ENCODE measurements around the gene DNAJC1.

The DNAJC1 gene

GRCh38 chr10:22003177-22003963 lies at the start of gene DNAJC1:
TSS of gene DNAJC1 (minus strand) at chr10:22003730. CDS start at chr10:22003434, 296 bp downstream.
- Histone ChIP-seq H3F3A (ENCODE audit: insufficient read depth, low read length) (no peaks in the 10 kb centered on the region), H3K9me3 (ENCODE audit: low read length) (no peaks in the 10 kb centered on the region), H3K9ac (ENCODE audit: low read length) (peak within 1 kb of the TSS; percentile 60), H3K9me2 (ENCODE audit: low read depth, low read length) (no peaks in the 10 kb centered on the region), H3K79me2 (ENCODE audit: insufficient read depth, low read length) (no peaks in the 10 kb centered on the region), H3K4me1 (ENCODE audit: insufficient read depth, low read length, severe bottlenecking) (peaks cover 17% of the 10 kb centered on the region), H2AFZ (ENCODE audit: low read length) (peak within 1 kb of the TSS; percentile 95), H3K4me2 (ENCODE audit: low read length) (peak within 1 kb of the TSS; percentile 82), H3K36me3 (ENCODE audit: insufficient read depth, low read length) (no peaks in the 10 kb centered on the region), H3K27me3 (ENCODE audit: insufficient read depth, low read length) (no peaks in the 10 kb centered on the region), H3K4me3 (ENCODE audit: low read depth, low read length, poor library complexity, severe bottlenecking) (peak within 1 kb of the TSS; percentile 71), H4K20me1 (ENCODE audit: insufficient read depth, low read length) (no peaks in the 10 kb centered on the region), H3K27ac (ENCODE audit: low read depth, low read length, poor library complexity, severe bottlenecking) (no peak within 1 kb of the TSS)
- 0 out of 2 replicates have a peak, but pooled peaks have one; percentile 9 for TF ChIP-seq CTCF (IDR thresholded peaks at IDR 0.05; ENCODE audit: low read length)
- TF ChIP-seq EZH2 (IDR thresholded peaks at IDR 0.05; ENCODE audit: borderline replicate concordance, low read length) = no peak

- Histone ChIP-seq H3K4me2 (ENCODE audit: low read length) (no peak overlapping the region), H3K79me2 (ENCODE audit: insufficient read depth, low read length) (no peaks in the 10 kb centered on the region), H2AFZ (ENCODE audit: low read length) (no peak overlapping the region)
These were observed 49.5 kb upstream of the DNAJC1 start for GRCh38 chr10:22053048-22053447.

GRCh38 chr10:22049635-22050034 lies 46.1 kb upstream of the DNAJC1 start:
- 0 out of 2 replicates have a peak, but pooled peaks cover 2% of the 10 kb centered on the region for H3K9me3 ChIP-seq (ENCODE audit: low read length)
- H3K4me1 ChIP-seq (ENCODE audit: insufficient read depth, low read length, severe bottlenecking) = no peaks in the 10 kb centered on the region
- H3K4me2 ChIP-seq (ENCODE audit: low read length) = no peak overlapping the region
- no peak overlapping the region for H3K27ac ChIP-seq (ENCODE audit: low read depth, low read length, poor library complexity, severe bottlenecking)
- H4K20me1 ChIP-seq (ENCODE audit: insufficient read depth, low read length) = no peaks in the 10 kb centered on the region
- H3K4me3 ChIP-seq (ENCODE audit: low read depth, low read length, poor library complexity, severe bottlenecking) = no peak overlapping the region
- no peaks in the 10 kb centered on the region for H3K36me3 ChIP-seq (ENCODE audit: insufficient read depth, low read length)
- no peaks in the 10 kb centered on the region for H3K79me2 ChIP-seq (ENCODE audit: insufficient read depth, low read length)
- no peak overlapping the region for H2AFZ ChIP-seq (ENCODE audit: low read length)
- H3K27me3 ChIP-seq (ENCODE audit: insufficient read depth, low read length) = no peaks in the 10 kb centered on the region
- no peaks in the 10 kb centered on the region for H3F3A ChIP-seq (ENCODE audit: insufficient read depth, low read length)
- no peak overlapping the region for H3K9ac ChIP-seq (ENCODE audit: low read length)
- TF ChIP-seq CTCF (IDR thresholded peaks at IDR 0.05; ENCODE audit: low read length) = no peak
- TF ChIP-seq EZH2 (IDR thresholded peaks at IDR 0.05; ENCODE audit: borderline replicate concordance, low read length) = no peak
- H3K9me2 ChIP-seq (ENCODE audit: low read depth, low read length) = no peaks in the 10 kb centered on the region

More at GRCh38 chr10:22053048-22053447, 49.5 kb upstream of the DNAJC1 start:
- H3F3A ChIP-seq (ENCODE audit: insufficient read depth, low read length) = no peaks in the 10 kb centered on the region
- H3K9me2 ChIP-seq (ENCODE audit: low read depth, low read length) = no peaks in the 10 kb centered on the region
- H3K9ac ChIP-seq (ENCODE audit: low read length) = no peak overlapping the region
- 0 out of 2 replicates have a peak, but pooled peaks cover 2% of the 10 kb centered on the region for H3K9me3 ChIP-seq (ENCODE audit: low read length)
- TF ChIP-seq EZH2 (IDR thresholded peaks at IDR 0.05; ENCODE audit: borderline replicate concordance, low read length) = no peak
- no peak for TF ChIP-seq CTCF (IDR thresholded peaks at IDR 0.05; ENCODE audit: low read length)
- H3K4me1 ChIP-seq (ENCODE audit: insufficient read depth, low read length, severe bottlenecking) = no peaks in the 10 kb centered on the region
- H3K27me3 ChIP-seq (ENCODE audit: insufficient read depth, low read length) = no peaks in the 10 kb centered on the region
- no peaks in the 10 kb centered on the region for H4K20me1 ChIP-seq (ENCODE audit: insufficient read depth, low read length)
- H3K36me3 ChIP-seq (ENCODE audit: insufficient read depth, low read length) = no peaks in the 10 kb centered on the region
- H3K4me3 ChIP-seq (ENCODE audit: low read depth, low read length, poor library complexity, severe bottlenecking) = no peak overlapping the region
- H3K27ac ChIP-seq (ENCODE audit: low read depth, low read length, poor library complexity, severe bottlenecking) = no peak overlapping the region
